Measurements from ENCODE around the gene RPL38. TPM values are rescaled to one million over a fixed set of nuclear protein-coding genes. Genes with fewer than 3 reads are reported as not detected.
A peak's percentile ranks its signal among the peaks of the same experiment; 100 is the strongest.

RPL38 gene
- total and polyA plus RNA-seq, 2 of the 4 experiments (the other 2 are of a cell fraction) = 111 to 527 TPM

DNA sequence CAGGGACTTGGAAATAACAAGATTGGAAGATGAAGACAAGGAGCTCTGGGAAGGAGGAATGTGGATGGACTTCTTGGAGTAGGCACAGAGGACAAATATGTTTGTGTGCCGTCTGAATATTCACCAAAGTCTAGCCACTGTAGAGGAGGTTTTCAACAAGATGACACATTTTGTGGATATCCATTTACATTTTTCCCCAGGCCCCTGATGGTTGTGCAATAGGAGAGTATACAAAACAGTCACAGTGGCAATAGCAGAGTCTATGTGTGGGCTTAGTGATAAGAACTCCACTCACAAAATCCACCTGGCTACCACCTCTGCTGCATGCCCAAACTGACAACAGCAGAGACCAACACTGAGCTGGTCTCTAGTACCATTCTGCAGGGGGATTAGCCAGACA, 32.6 kb upstream of the RPL38 start:
- no peak overlapping the region for H3K9ac ChIP-seq (ENCODE audit: low read depth, low read length)
- no peak overlapping the region for H2BK5ac ChIP-seq (ENCODE audit: low read depth, low read length, poor library complexity, severe bottlenecking)
- H2BK120ac ChIP-seq (ENCODE audit: low read depth, low read length) = no peak overlapping the region
- BruUV-seq (replicated peaks) = no TSS peak
- H4K8ac ChIP-seq (ENCODE audit: low read depth in 2 of 2, low read length in 2 of 2) = no peak overlapping the region
- no peak overlapping the region for H3K18ac ChIP-seq (ENCODE audit: low read depth, low read length)
- no peak overlapping the region for H2BK15ac ChIP-seq (ENCODE audit: low read depth, low read length)
- ChIA-PET POLR2A (ENCODE audit: unreplicated experiment) (no interaction called here), CTCF (no interaction called here)
- no peak overlapping the region for H2BK20ac ChIP-seq (ENCODE audit: low read depth, low read length)
- no CpG with 5 or more reads among the region's 1 CpG for WGBS, 2 experiments (ENCODE audit: extremely low coverage in 2 of 2, insufficient read length in 1 of 2)
- H3K56ac ChIP-seq (ENCODE audit: extremely low read depth, insufficient read depth, low read length) = no peak overlapping the region
- H2AFZ ChIP-seq (replicated peaks; ENCODE audit: low read length, poor library complexity) = no peak overlapping the region
- H3K9me3 ChIP-seq (ENCODE audit: control insufficient read depth, insufficient read depth, low read length) = no peaks in the 10 kb centered on the region
- H3K36me3 ChIP-seq (ENCODE audit: control insufficient read depth, insufficient read depth, low read length) = no peaks in the 10 kb centered on the region
- H3K4me2 ChIP-seq (ENCODE audit: low read depth, low read length) = no peak overlapping the region
- no peak overlapping the region for H2AK5ac ChIP-seq (ENCODE audit: low read depth, low read length)
- DNase-seq (no peak), ATAC-seq (ENCODE audit: low read depth) (no peak)
- TF ChIP-seq CEBPB (IDR thresholded peaks at IDR 0.05; ENCODE audit: low read depth, low read length) = peak; percentile 23; the same call in 1 of the 2 replicates
- no peak for TF ChIP-seq NFE2L2 (IDR thresholded peaks at IDR 0.05; ENCODE audit: low read depth, low read length)
- intact Hi-C loops (cut with micrococcal nuclease) (loop anchor here (10.0 kb wide), 1 partner anchor 1446 kb away; no protein-coding TSS in a partner anchor), in situ Hi-C loops (cut with MboI; ENCODE audit: low sequenced_read_pairs) (loop anchor here (10.0 kb wide), 1 partner anchor 736 kb away; no protein-coding TSS in a partner anchor), dilution Hi-C loops (cut with HindIII; ENCODE audit: low sequenced_read_pairs, unreplicated experiment) (no loop called here)
- no peaks in the 10 kb centered on the region for H3K9me1 ChIP-seq (ENCODE audit: insufficient read depth, low read length)
- H4K20me1 ChIP-seq (ENCODE audit: insufficient read depth, low read length) = no peaks in the 10 kb centered on the region
- no peak overlapping the region for H4K5ac ChIP-seq (ENCODE audit: low read depth, low read length)
- no peak overlapping the region for H2AK9ac ChIP-seq (replicated peaks; ENCODE audit: low read depth, low read length, poor library complexity)
- H3K27ac ChIP-seq (ENCODE audit: insufficient read depth, low read length) = no peak overlapping the region
- no peaks in the 10 kb centered on the region for H3K4me1 ChIP-seq (ENCODE audit: control insufficient read depth, insufficient read depth, low read length)
- no peak overlapping the region for H3K14ac ChIP-seq (replicated peaks; ENCODE audit: low read depth, low read length)
- H3K23ac ChIP-seq (ENCODE audit: low read depth, low read length) = no peak overlapping the region
- H3K4ac ChIP-seq (ENCODE audit: low read depth, low read length) = no peak overlapping the region
- H3K27me3 ChIP-seq (ENCODE audit: control insufficient read depth, insufficient read depth, low read length) = no peaks in the 10 kb centered on the region; the same call in 1 of the 2 replicates
- no peaks in the 10 kb centered on the region for H3K79me1 ChIP-seq (ENCODE audit: low read depth in 1 of 2, low read length in 2 of 2)
- H4K91ac ChIP-seq (ENCODE audit: insufficient read depth, low read depth, low read length) = no peak overlapping the region
- H3K4me3 ChIP-seq (ENCODE audit: insufficient read depth, low read depth, low read length) = no peak overlapping the region
